GM23338 (cell line): Measurements from ENCODE around the gene LAMA1. TPM values are rescaled to one million over a fixed set of nuclear protein-coding genes. Genes with fewer than 3 reads are reported as not detected.

Experiments used
- ATAC-seq: fragments of 200-7000 bp; cut with Tn5 transposase; 3 replicates; pipeline ENCODE4 v1.9.1; 2020
- DNase-seq: peaks from one replicate; pipeline ENCODE4 v3.0.0-alpha.2; 2015; ENCODE audit warnings: low spot score
- H2AFZ ChIP-seq: fragments of 200-600 bp; sonication (generic); 2 replicates; pipeline ENCODE4 v1.8.0; 2016; ENCODE audit warnings: antibody characterized with exemption, mild to moderate bottlenecking, moderate library complexity
- H3F3A ChIP-seq: fragments of 200-600 bp; sonication (generic); replicated peaks from 2 replicates; pipeline ENCODE4 v1.8.0; 2017; ENCODE audit warnings: antibody characterized with exemption, mixed run types, low read depth
- H3K27ac ChIP-seq: fragments of 200-600 bp; sonication (generic); 2 replicates; pipeline ENCODE4 v1.6.1; 2016; ENCODE audit warnings: low read depth
- H3K27me3 ChIP-seq: fragments of 200-600 bp; sonication (generic); 2 replicates; pipeline ENCODE4 v1.8.0; 2016; ENCODE audit warnings: mild to moderate bottlenecking, mixed run types, moderate library complexity; ENCODE audit not compliant: insufficient read depth
- H3K36me3 ChIP-seq: fragments of 200-600 bp; sonication (generic); 2 replicates; pipeline ENCODE4 v1.8.0; 2016; ENCODE audit warnings: mild to moderate bottlenecking; ENCODE audit not compliant: insufficient read depth
- H3K4me1 ChIP-seq: fragments of 200-600 bp; sonication (generic); 2 replicates; pipeline ENCODE4 v1.8.0; 2016; ENCODE audit warnings: mild to moderate bottlenecking, moderate library complexity; ENCODE audit not compliant: insufficient read depth
- H3K4me2 ChIP-seq: fragments of 200-600 bp; sonication (generic); 2 replicates; pipeline ENCODE4 v1.7.1; 2017; ENCODE audit warnings: mixed run types
- H3K4me3 ChIP-seq: fragments of 200-600 bp; sonication (generic); 2 replicates; pipeline ENCODE4 v1.6.1; 2016; ENCODE audit warnings: mixed run types
- H3K79me2 ChIP-seq: fragments of 200-600 bp; sonication (generic); replicated peaks from 2 replicates; pipeline ENCODE4 v1.8.0; 2017; ENCODE audit warnings: mild to moderate bottlenecking; ENCODE audit not compliant: insufficient read depth
- H3K9me2 ChIP-seq: fragments of 200-600 bp; sonication (generic); 2 replicates; pipeline ENCODE4 v1.8.0; 2017; ENCODE audit not compliant: insufficient read depth
- H4K20me1 ChIP-seq: fragments of 200-600 bp; sonication (generic); replicated peaks from 2 replicates; pipeline ENCODE4 v1.8.0; 2017; ENCODE audit warnings: mild to moderate bottlenecking; ENCODE audit not compliant: insufficient read depth
- H3K27ac Mint-ChIP-seq: 2 replicates; pipeline ENCODE4 v1.8.0; 2020; ENCODE audit warnings: inconsistent platforms, mild to moderate bottlenecking, moderate library complexity, mixed read lengths
- H3K27me3 Mint-ChIP-seq: 3 replicates; pipeline ENCODE4 v1.8.0; 2022; ENCODE audit warnings: low read depth, mild to moderate bottlenecking, moderate library complexity, mixed read lengths, inconsistent platforms; ENCODE audit not compliant: insufficient read depth, poor library complexity
- H3K36me3 Mint-ChIP-seq: 3 replicates; pipeline ENCODE4 v1.8.0; 2021; ENCODE audit warnings: low read depth, mild to moderate bottlenecking, inconsistent platforms, moderate library complexity, mixed read lengths
- H3K4me1 Mint-ChIP-seq: 3 replicates; pipeline ENCODE4 v1.8.0; 2020; ENCODE audit warnings: mild to moderate bottlenecking, inconsistent platforms, mixed read lengths
- H3K4me3 Mint-ChIP-seq: 3 replicates; pipeline ENCODE4 v1.8.0; 2021; ENCODE audit warnings: moderate library complexity, mild to moderate bottlenecking, inconsistent platforms, mixed read lengths
- H3K9me3 Mint-ChIP-seq: 3 replicates; pipeline ENCODE4 v1.8.0; 2020; ENCODE audit warnings: moderate library complexity, mild to moderate bottlenecking, inconsistent platforms, mixed read lengths
- CTCF ChIP-seq, 2 experiments: fragments of 200-600 bp in 1 of 2; sonication (generic) in 1 of 2; conservative IDR thresholded peaks; 2 replicates each; pipeline versions ENCODE4 v1.5.1 to v1.6.1; 2016 to 2017; ENCODE audit warnings: antibody characterized with exemption in 2 of 2, low read depth in 2 of 2, mild to moderate bottlenecking in 2 of 2, moderate library complexity in 1 of 2
- ETS1 ChIP-seq: IDR thresholded peaks from 2 replicates; pipeline ENCODE4 v1.6.1; 2016; ENCODE audit warnings: antibody characterized with exemption
- EZH2 ChIP-seq: fragments of 200-600 bp; sonication (generic); IDR thresholded peaks from one replicate; pipeline ENCODE4 v1.8.0; 2017; ENCODE audit warnings: antibody characterized with exemption, mild to moderate bottlenecking, low read depth; ENCODE audit not compliant: unreplicated experiment
- EZH2phosphoT487 ChIP-seq: fragments of 200-600 bp; sonication (generic); IDR thresholded peaks from one replicate; pipeline ENCODE4 v1.8.1; 2018; ENCODE audit warnings: antibody characterized with exemption; ENCODE audit not compliant: unreplicated experiment
- NANOG ChIP-seq: IDR thresholded peaks from 2 replicates; pipeline ENCODE4 v1.6.1; 2016; ENCODE audit warnings: antibody characterized with exemption, borderline replicate concordance
- POLR2AphosphoS5 ChIP-seq: IDR thresholded peaks from 2 replicates; pipeline ENCODE4 v1.6.1; 2016; ENCODE audit warnings: antibody characterized with exemption, low read depth
- STAT1 ChIP-seq: IDR thresholded peaks from one replicate; pipeline ENCODE4 v1.6.1; 2016; ENCODE audit warnings: antibody characterized with exemption; ENCODE audit not compliant: unreplicated experiment
- ZNF114 ChIP-seq: fragments of 250-450 bp; sonication (Bioruptor Pico); IDR thresholded peaks from 2 replicates; pipeline ENCODE4 v1.5.0; 2020; ENCODE audit warnings: mild to moderate bottlenecking, moderate library complexity
- ZNF331 ChIP-seq: fragments of 250-450 bp; sonication (Bioruptor Pico); IDR thresholded peaks from 2 replicates; pipeline ENCODE4 v1.5.0; 2020; ENCODE audit warnings: low read depth, mild to moderate bottlenecking, moderate library complexity
- ZNF462 ChIP-seq: fragments of 250-450 bp; sonication (Bioruptor Pico); IDR thresholded peaks from 2 replicates; pipeline ENCODE4 v1.5.0; 2020; ENCODE audit warnings: mild to moderate bottlenecking, moderate library complexity
- polyA plus RNA-seq: library from polyadenylated mRNA; unstranded; fragments of >200 nt; fragmentation: Nextera tagmentation; extraction: Ambion mirVana; gene quantifications from 2 replicates; pipeline ENCODE4 v1.2.1, GENCODE V29; 2016
- total RNA-seq: library from RNA; depleted of rRNA; stranded (reverse); fragments of >200 nt; shearing (Covaris generic); gene quantifications from 2 replicates; pipeline ENCODE4 v1.2.3, GENCODE V29; 2014

Gene LAMA1
- total and polyA plus RNA-seq, 2 experiments from 2014 or later, result 14.8 to 52.3 TPM

DNA sequence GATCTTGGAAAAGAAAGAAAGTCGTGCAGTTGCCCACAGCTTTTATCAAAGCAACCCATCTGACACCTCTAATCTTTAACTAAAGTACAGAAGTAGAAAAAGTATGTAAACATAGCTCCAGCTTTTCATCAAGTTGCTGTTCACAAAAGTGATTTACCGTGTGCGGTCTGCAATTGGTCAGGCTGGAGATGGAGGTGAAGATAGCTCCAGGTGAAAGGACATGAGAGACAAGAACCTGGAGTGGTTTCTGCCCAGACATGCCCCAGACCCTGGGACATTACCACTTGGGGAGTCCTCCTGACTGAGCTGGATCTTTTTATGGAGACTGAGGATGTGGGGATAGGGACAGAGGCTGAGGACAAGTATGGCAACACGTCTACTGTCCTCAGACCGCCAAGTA is 82.7 kb downstream of the LAMA1 start:
- H3K4me3 Mint-ChIP-seq, result no peak overlapping the region
- ATAC-seq, result no peak
- Histone ChIP-seq H3K4me2 (no peak overlapping the region), H3K4me3 (no peak overlapping the region), H4K20me1 (no peaks in the 10 kb centered on the region), H3K27ac (no peak overlapping the region), H3K4me1 (no peaks in the 10 kb centered on the region), H3K9me2 (no peaks in the 10 kb centered on the region), H3F3A (no peaks in the 10 kb centered on the region), H3K36me3 (0 out of 2 replicates have a peak, but pooled peaks cover 6% of the 10 kb centered on the region), H3K27me3 (no peaks in the 10 kb centered on the region), H2AFZ (no peak overlapping the region), H3K79me2 (no peaks in the 10 kb centered on the region)
- no peaks in the 10 kb centered on the region for H3K9me3 Mint-ChIP-seq
- H3K27ac Mint-ChIP-seq, result 0 out of 2 replicates have a peak overlapping the region, but pooled peaks have one; percentile 83
- peaks cover 9% of the 10 kb centered on the region; the same call in 2 of the 3 replicates for H3K4me1 Mint-ChIP-seq
- DNase-seq, result no peak
- TF ChIP-seq NANOG, result no peak
- no peak for TF ChIP-seq ZNF462 (CRISPR knock-in tag)
- no peak for TF ChIP-seq ZNF114 (CRISPR knock-in tag)
- TF ChIP-seq ZNF331, result no peak
- no peak for TF ChIP-seq EZH2phosphoT487
- no peak for TF ChIP-seq CTCF (conservative IDR thresholded peaks at IDR 0.05; ENCODE audit: low read depth in 2 of 2)
- no peak for TF ChIP-seq STAT1
- TF ChIP-seq ETS1, result no peak
- no peak for TF ChIP-seq EZH2
- TF ChIP-seq POLR2AphosphoS5, result no peak
- H3K27me3 Mint-ChIP-seq, result peaks cover 3% of the 10 kb centered on the region
- H3K36me3 Mint-ChIP-seq, result peaks cover 29% of the 10 kb centered on the region; the same call in 2 of the 3 replicates
